GM18907 (cell line): ENCODE data around the gene ACO1.

Experiments used
- ATAC-seq: cut with Tn5 transposase; IDR thresholded peaks from one replicate; pipeline ENCODE4 v1.9.1; 2021; ENCODE audit warnings: mild to moderate bottlenecking, moderate library complexity; ENCODE audit not compliant: unreplicated experiment

The ACO1 gene

GRCh38 chr9:32382565-32383320, 1.7 kb upstream of the ACO1 start:
- no peak for ATAC-seq

GRCh38 chr9:32384002-32384363, 460 bp upstream of the ACO1 start:
- no peak for ATAC-seq

GRCh38 chr9:32385152-32385884, 875 bp downstream of the ACO1 start:
- ATAC-seq: no peak

GRCh38 chr9:32385885-32386283, 1.4 kb downstream of the ACO1 start:
- no peak for ATAC-seq

DNA sequence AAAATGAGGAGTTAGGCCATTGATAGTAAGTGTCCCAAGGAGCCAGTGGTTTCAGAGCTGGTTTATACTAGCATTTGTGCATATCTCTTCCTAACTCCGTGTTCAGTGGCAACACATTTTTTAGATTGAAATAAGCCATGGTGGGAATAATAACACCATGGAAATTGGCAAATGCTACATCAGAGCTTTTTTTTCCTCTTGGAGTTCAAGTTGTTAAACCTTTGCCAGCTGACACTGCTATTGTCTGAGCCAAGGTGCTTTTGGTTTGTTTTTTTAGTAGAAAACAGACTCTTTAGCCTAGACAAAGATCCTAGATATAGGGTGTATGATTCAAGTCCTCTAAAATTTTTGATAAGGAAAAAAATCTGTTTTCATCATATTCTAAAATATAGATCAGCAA, 2.8 kb downstream of the ACO1 start:
- no peak for ATAC-seq

- no peak for ATAC-seq
Observed at GRCh38 chr9:32389365-32389764, 4.9 kb downstream of the ACO1 start.

DNA sequence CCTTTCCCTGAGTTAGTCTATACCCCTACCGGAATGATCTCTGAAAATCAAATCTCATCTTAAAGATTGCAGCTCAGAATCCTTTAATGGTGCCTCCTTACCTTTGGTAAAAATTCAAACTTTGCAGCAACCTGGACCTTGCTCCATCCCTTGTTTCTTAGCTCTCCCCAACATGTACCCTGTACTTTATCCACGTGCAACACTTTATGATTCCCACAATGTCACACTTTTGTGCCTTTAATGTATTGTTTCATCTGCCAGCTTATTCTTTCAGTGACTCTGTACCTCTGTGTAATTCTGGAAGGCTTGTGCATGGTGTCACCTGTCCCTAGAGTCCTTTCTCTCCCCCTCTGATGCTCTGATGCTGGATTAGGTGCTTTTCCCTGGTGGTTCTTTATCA, 9.5 kb downstream of the ACO1 start:
- no peak for ATAC-seq

DNA sequence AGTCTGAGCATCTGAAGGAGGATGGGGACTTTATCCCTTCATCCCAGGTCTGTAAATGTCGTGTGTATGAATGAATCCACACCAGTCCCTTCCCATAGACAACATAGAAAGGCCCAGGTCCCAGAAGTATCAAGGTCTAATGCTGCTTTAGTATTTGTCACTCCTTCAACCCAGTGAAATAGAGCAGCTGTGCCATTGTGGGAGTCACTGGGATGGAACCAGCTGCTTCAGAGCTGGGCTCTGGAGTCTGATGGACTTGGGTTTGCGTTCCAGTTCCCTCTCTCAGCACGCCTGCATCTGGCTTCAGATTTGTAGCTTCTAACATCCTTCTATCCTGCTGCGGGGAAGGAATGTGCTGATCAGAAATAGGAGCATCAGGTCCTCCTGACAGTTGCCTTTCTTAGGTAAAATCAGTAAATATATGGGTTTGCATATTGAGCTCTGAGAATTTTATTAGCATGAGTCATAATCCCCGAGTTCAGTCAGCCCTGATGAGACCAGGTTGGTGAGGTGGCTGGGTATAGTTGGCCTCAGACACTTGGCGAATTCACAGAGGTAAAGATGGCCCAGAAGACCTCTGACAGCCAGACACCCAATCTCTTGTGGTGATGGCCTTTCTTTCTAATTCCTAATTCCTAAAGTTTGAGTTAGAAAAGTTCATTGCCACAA, 10.1 kb downstream of the ACO1 start:
- ATAC-seq: no peak

GRCh38 chr9:32395510-32396216, 11.2 kb downstream of the ACO1 start:
- no peak for ATAC-seq

- no peak for ATAC-seq
Observed at GRCh38 chr9:32398207-32398606, 13.8 kb downstream of the ACO1 start.

- no peak for ATAC-seq
Observed at GRCh38 chr9:32399110-32399815, 14.8 kb downstream of the ACO1 start.

DNA sequence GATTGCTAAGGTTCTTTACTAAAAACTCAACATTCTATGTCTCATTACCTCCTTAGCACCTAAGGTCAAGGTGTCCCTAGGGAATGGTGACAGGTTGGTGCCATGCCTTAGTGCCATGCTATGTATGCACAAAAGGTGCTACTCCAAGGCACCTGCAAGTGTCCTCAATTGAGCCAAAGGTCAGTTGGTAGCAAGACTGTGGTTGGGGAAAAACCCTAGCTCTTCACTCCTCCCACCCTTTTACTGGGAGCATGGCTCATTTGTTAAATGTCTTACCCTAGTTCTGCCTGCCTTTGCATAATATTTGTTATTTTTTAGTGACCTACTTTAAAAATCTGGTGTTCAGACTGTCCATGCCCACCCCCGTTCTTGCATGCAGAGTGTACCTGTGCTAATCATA, 17.0 kb downstream of the ACO1 start:
- ATAC-seq: no peak

GRCh38 chr9:32403567-32404260, 19.3 kb downstream of the ACO1 start:
- ATAC-seq: no peak

GRCh38 chr9:32404402-32404801, 20.0 kb downstream of the ACO1 start:
- no peak for ATAC-seq

DNA sequence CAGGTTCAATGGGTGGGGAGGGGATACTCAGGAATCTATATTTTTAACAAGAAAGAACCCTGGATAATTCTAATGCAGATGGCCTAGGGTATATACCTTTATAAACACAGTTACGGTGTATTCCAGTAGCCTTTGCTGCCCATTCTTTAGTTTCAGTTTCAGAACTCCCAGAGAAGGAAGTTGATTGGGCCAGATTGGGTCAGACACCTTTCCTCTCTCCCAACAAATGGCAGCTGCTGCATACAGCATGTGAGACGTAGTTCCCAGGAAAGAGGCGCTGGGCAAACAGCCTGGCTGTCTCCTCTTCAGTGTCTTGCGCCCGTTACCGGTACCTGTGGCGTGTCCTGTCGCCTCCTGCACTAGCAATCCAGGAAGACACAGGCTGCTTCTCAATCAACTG, 20.4 kb downstream of the ACO1 start:
- ATAC-seq: no peak

DNA sequence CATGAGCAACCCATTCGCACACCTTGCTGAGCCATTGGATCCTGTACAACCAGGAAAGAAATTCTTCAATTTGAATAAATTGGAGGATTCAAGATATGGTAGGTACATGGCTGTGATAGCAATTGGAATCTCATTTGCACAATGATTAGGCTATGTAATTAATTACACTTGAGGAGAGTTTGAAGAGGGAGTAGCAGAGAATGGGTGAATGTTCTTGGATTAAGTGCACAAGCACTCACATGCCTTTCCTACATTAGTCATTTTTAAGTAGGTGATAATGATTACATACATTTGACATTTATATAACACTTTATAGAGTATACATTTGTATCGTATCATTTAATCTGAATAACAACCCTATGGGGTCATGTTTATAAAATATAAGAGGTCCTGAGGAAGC, 21.1 kb downstream of the ACO1 start:
- no peak for ATAC-seq

DNA sequence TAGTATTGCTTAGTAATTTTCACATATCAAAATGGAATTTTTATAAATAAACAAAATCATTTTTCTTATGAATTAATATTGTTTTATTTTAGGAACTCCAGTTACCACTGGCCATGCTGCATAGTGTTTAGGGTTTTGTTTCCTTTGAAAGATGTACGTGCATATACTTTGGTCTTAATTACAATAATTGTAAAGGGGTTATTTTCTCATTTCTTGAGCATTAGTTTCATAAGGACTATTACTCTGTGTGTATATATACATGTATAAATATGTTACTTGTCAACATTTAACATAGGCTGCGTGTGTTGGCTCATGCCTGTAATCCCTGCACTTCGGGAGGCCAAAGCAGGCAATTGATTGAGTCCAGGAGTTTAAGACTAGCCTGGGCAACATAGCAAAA, 21.6 kb downstream of the ACO1 start:
- no peak for ATAC-seq

- no peak for ATAC-seq
Observed at GRCh38 chr9:32411753-32412152, 27.3 kb downstream of the ACO1 start.

DNA sequence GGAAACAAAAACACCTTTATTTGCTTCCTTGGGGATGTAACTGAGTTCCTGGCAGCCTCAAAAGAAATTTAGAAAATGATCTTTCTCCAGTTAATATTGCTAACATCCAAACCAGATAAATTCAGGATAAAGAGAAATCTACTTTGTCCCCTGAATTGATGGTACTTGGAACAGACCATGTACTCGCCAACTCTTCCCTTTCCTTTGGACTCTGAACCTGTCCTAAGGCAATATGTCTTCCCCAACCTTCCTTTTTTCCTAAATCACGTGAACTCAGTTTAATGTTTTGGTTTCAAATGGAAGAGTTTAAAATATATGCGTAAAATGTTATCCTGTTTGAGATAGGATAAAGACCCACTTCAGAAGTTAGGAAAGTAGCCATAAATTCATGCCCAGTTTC, 28.0 kb downstream of the ACO1 start:
- ATAC-seq: no peak

- ATAC-seq: no peak
Observed at GRCh38 chr9:32413424-32413823, 29.0 kb downstream of the ACO1 start.
